ENCODE measurements around the gene EPB41L1.

The EPB41L1 gene

GRCh38 chr20:36264426-36265246 lies 110.1 kb downstream of the EPB41L1 start:
- Histone ChIP-seq H3K4me3 (ENCODE audit: low read depth, low read length) (no peak overlapping the region), H3K27ac (no peak overlapping the region), H3K36me3 (no peaks in the 10 kb centered on the region), H3K27me3 (ENCODE audit: insufficient read depth, low read depth, severe bottlenecking) (no peaks in the 10 kb centered on the region), H3K9me3 (ENCODE audit: severe bottlenecking) (no peaks in the 10 kb centered on the region)
- no peak for TF ChIP-seq CTCF (IDR thresholded peaks at IDR 0.05; ENCODE audit: low read depth, low read length)
- no peak for DNase-seq

GRCh38 chr20:36266189-36266588 lies 111.6 kb downstream of the EPB41L1 start:
- Histone ChIP-seq H3K4me3 (ENCODE audit: low read depth, low read length) (no peak overlapping the region), H3K9me3 (ENCODE audit: severe bottlenecking) (no peaks in the 10 kb centered on the region), H3K27me3 (ENCODE audit: insufficient read depth, low read depth, severe bottlenecking) (no peaks in the 10 kb centered on the region), H3K27ac (no peak overlapping the region), H3K36me3 (no peaks in the 10 kb centered on the region)
- no peak for TF ChIP-seq CTCF (IDR thresholded peaks at IDR 0.05; ENCODE audit: low read depth, low read length)
- no peak for DNase-seq

- peak; percentile 54 for TF ChIP-seq CTCF (IDR thresholded peaks at IDR 0.05; ENCODE audit: low read depth, low read length)
- Histone ChIP-seq H3K4me3 (ENCODE audit: low read depth, low read length) (no peak overlapping the region), H3K27ac (no peak overlapping the region), H3K9me3 (ENCODE audit: severe bottlenecking) (no peaks in the 10 kb centered on the region), H3K27me3 (ENCODE audit: insufficient read depth, low read depth, severe bottlenecking) (no peaks in the 10 kb centered on the region), H3K36me3 (no peaks in the 10 kb centered on the region)
- DNase-seq = peak; percentile 40
Observed at GRCh38 chr20:36267605-36268381, 113.3 kb downstream of the EPB41L1 start.

GRCh38 chr20:36268440-36269342 lies 114.2 kb downstream of the EPB41L1 start:
- Histone ChIP-seq H3K9me3 (ENCODE audit: severe bottlenecking) (no peaks in the 10 kb centered on the region), H3K36me3 (no peaks in the 10 kb centered on the region), H3K27ac (no peak overlapping the region), H3K27me3 (ENCODE audit: insufficient read depth, low read depth, severe bottlenecking) (no peaks in the 10 kb centered on the region), H3K4me3 (ENCODE audit: low read depth, low read length) (no peak overlapping the region)
- no peak for TF ChIP-seq CTCF (IDR thresholded peaks at IDR 0.05; ENCODE audit: low read depth, low read length)
- no peak for DNase-seq

GRCh38 chr20:36269507-36269906 lies 115.0 kb downstream of the EPB41L1 start:
- TF ChIP-seq CTCF (IDR thresholded peaks at IDR 0.05; ENCODE audit: low read depth, low read length) = no peak
- H3K9me3 ChIP-seq (ENCODE audit: severe bottlenecking) = no peaks in the 10 kb centered on the region
- H3K36me3 ChIP-seq = no peaks in the 10 kb centered on the region
- no peak overlapping the region for H3K27ac ChIP-seq
- H3K27me3 ChIP-seq (ENCODE audit: insufficient read depth, low read depth, severe bottlenecking) = no peaks in the 10 kb centered on the region
- no peak overlapping the region for H3K4me3 ChIP-seq (ENCODE audit: low read depth, low read length)
- DNase-seq = no peak
